GM12878 (cell line): Measurements from ENCODE around the gene MAML2. TPM values are rescaled to one million over a fixed set of nuclear protein-coding genes. Genes with fewer than 3 reads are reported as not detected.

ENCODE experiments used
- ATAC-seq: fragments of 200-7000 bp; cut with Tn5 transposase; 3 replicates; pipeline ENCODE4 v1.9.1; 2020; ENCODE audit warnings: mild to moderate bottlenecking, moderate library complexity
- BruUV-seq: library from RNA; stranded (reverse); fragments of 400-500 nt; replicated peaks from 2 replicates; lab custom pipeline; 2021; lab: Mats Ljungman, UMichigan
- CTCF ChIA-PET: fragments of 300-600 bp; sonication (Branson Sonifier 250); formaldehyde crosslinking; extraction: SDS; loops from one replicate; lab custom pipeline; 2021; ENCODE audit warnings: inconsistent platforms; lab: Yijun Ruan, JAX
- POLR2A ChIA-PET: fragments of 350-600 bp; formaldehyde crosslinking; extraction: SDS; loops from one replicate; lab custom pipeline; 2021; ENCODE audit warnings: inconsistent platforms; lab: Charles Lee
- RAD21 ChIA-PET: fragments of 300-600 bp; sonication (Branson Sonifier 250); formaldehyde crosslinking; loops from one replicate; lab custom pipeline; 2023; ENCODE audit warnings: antibody characterized with exemption; ENCODE audit not compliant: unreplicated experiment; lab: Charles Lee
- SMC1A ChIA-PET: fragments of 300-600 bp; sonication (Branson Sonifier 250); formaldehyde crosslinking; loops from one replicate; lab custom pipeline; 2023; ENCODE audit not compliant: unreplicated experiment, uncharacterized antibody; lab: Charles Lee
- DNase-seq: peaks from one replicate; pipeline ENCODE4 v3.0.0-alpha.2; 2011; ENCODE audit warnings: low read depth, low spot score
- FAIRE-seq: peaks from 3 replicates; lab custom pipeline; 2011; peaks lifted over from hg19 to GRCh38; lab: Jason Lieb, UNC
- H2AFZ ChIP-seq: 2 replicates; pipeline ENCODE4 v1.6.0; 2011; ENCODE audit warnings: low read depth, low read length, control low read depth; ENCODE audit not compliant: control insufficient read depth
- H3K27ac ChIP-seq: 2 replicates; pipeline ENCODE4 v1.5.1; 2011; ENCODE audit warnings: control low read depth; ENCODE audit not compliant: control insufficient read depth, insufficient read depth
- H3K27me3 ChIP-seq, 2 experiments: replicated peaks in 1 of 2; 2 replicates each; pipeline versions ENCODE4 v1.6.0 to v1.6.1; 2011; ENCODE audit warnings: low read length in 1 of 2; ENCODE audit not compliant: control insufficient read depth in 2 of 2, insufficient read depth in 2 of 2
- H3K36me3 ChIP-seq, 2 experiments: 2 replicates each; pipeline ENCODE4 v1.5.1; 2011; ENCODE audit warnings: low read length in 1 of 2; ENCODE audit not compliant: control insufficient read depth in 2 of 2, insufficient read depth in 2 of 2
- H3K4me1 ChIP-seq: 2 replicates; pipeline ENCODE4 v1.6.1; 2011; ENCODE audit warnings: mild to moderate bottlenecking, low read length, moderate library complexity, mixed read lengths; ENCODE audit not compliant: control insufficient read depth, insufficient read depth
- H3K4me2 ChIP-seq: 2 replicates; pipeline ENCODE4 v1.6.0; 2011; ENCODE audit warnings: control low read depth; ENCODE audit not compliant: control insufficient read depth, insufficient read depth
- H3K4me3 ChIP-seq: fragments of 200-600 bp; sonication (generic); 2 replicates; pipeline ENCODE4 v1.5.1; 2016
- H3K79me2 ChIP-seq: 2 replicates; pipeline ENCODE4 v1.6.0; 2011; ENCODE audit warnings: low read length; ENCODE audit not compliant: control insufficient read depth, insufficient read depth
- H3K9ac ChIP-seq: 2 replicates; pipeline ENCODE4 v1.8.0; 2011; ENCODE audit warnings: low read length, control low read depth, mixed read lengths; ENCODE audit not compliant: control insufficient read depth, insufficient read depth
- H3K9me3 ChIP-seq: replicated peaks from 3 replicates; pipeline ENCODE4 v1.5.1; 2011; ENCODE audit warnings: mild to moderate bottlenecking, low read length; ENCODE audit not compliant: control insufficient read depth, insufficient read depth
- H4K20me1 ChIP-seq: 2 replicates; pipeline ENCODE4 v1.6.0; 2011; ENCODE audit not compliant: control insufficient read depth, insufficient read depth
- BCL11A ChIP-seq: IDR thresholded peaks from 2 replicates; pipeline ENCODE4 v1.6.1; 2011; ENCODE audit warnings: low read depth, low read length
- CREM ChIP-seq: IDR thresholded peaks from 2 replicates; pipeline ENCODE4 v1.6.1; 2014; ENCODE audit warnings: antibody characterized with exemption, low read depth
- EGR1 ChIP-seq, 2 experiments: IDR thresholded peaks; 1 replicate in 1 of 2; 2 replicates in 1 of 2; pipeline ENCODE4 v1.6.1; 2011 to 2012; ENCODE audit warnings: low read depth in 2 of 2, low read length in 2 of 2, borderline replicate concordance in 1 of 2, mild to moderate bottlenecking in 1 of 2, moderate library complexity in 1 of 2
- KLF5 ChIP-seq: fragments of 450-650 bp; IDR thresholded peaks from 2 replicates; pipeline ENCODE4 v1.6.1; 2014; ENCODE audit warnings: mild to moderate bottlenecking; ENCODE audit not compliant: partially characterized antibody
- MTA2 ChIP-seq: fragments of 450-650 bp; IDR thresholded peaks from 2 replicates; pipeline ENCODE4 v1.6.1; 2016; ENCODE audit warnings: low read depth, mild to moderate bottlenecking, moderate library complexity
- MYB ChIP-seq: fragments of 150-350 bp; IDR thresholded peaks from 2 replicates; pipeline ENCODE4 v1.6.1; 2014; ENCODE audit warnings: mild to moderate bottlenecking, low read depth, low read length, borderline replicate concordance
- PML ChIP-seq: IDR thresholded peaks from 2 replicates; pipeline ENCODE4 v1.6.1; 2012; ENCODE audit warnings: low read length, inconsistent platforms
- RBBP5 ChIP-seq: fragments of 200-600 bp; sonication (generic); conservative IDR thresholded peaks from 2 replicates; pipeline ENCODE4 v1.6.1; 2016
- RCOR1 ChIP-seq: conservative IDR thresholded peaks from 2 replicates; pipeline ENCODE4 v1.6.1; 2012; ENCODE audit warnings: low read depth, low read length, improper control_type of control experiment
- RELA ChIP-seq: fragments of 450-650 bp; IDR thresholded peaks from 2 replicates; pipeline ENCODE4 v1.8.0; 2014; ENCODE audit warnings: borderline replicate concordance; ENCODE audit not compliant: partially characterized antibody
- SMC3 ChIP-seq: IDR thresholded peaks from 2 replicates; pipeline ENCODE4 v1.6.1; 2011; ENCODE audit warnings: low read length, improper control_type of control experiment, borderline replicate concordance
- SREBF1 ChIP-seq: IDR thresholded peaks from 2 replicates; pipeline ENCODE4 v1.6.1; 2012; ENCODE audit warnings: mild to moderate bottlenecking, low read length
- WGBS: methylation state at CpG from one replicate; pipeline ENCODE4 v1.1.6; 2016; ENCODE audit warnings: low lambda C conversion rate; ENCODE audit not compliant: insufficient replicate concordance, insufficient coverage; ENCODE audit errors: missing lambda C conversion rate; 5-methylcytosine and 5-hydroxymethylcytosine counted together
- in situ Hi-C: fragments of 300-500 bp; cut with MboI; formaldehyde crosslinking; loops from 9 replicates; pipeline ENCODE4 v1.14.3; 2018; ENCODE audit warnings: mixed read lengths
- intact Hi-C: fragments of 100-400 bp; cut with micrococcal nuclease; formaldehyde crosslinking; loops from one replicate; pipeline ENCODE4 v1.14.2; 2022; ENCODE audit not compliant: unreplicated experiment
- polyA plus RNA-seq, 11 experiments: library from polyadenylated mRNA; depleted of rRNA in 4 of 11; unstranded in 6 of 11; stranded (reverse) in 5 of 11; fragments of >200 nt; fragmentation: Nextera tagmentation in 4 of 11; fragmentation: Illumina TruSeq in 1 of 11; extraction: Ambion mirVana in 4 of 11; extraction: Trizol in 1 of 11; gene quantifications; 1 replicate in 1 of 11; 2 replicates in 10 of 11; pipeline versions ENCODE4 v1.2.1 to v1.2.3, GENCODE V29; 2011 to 2016; ENCODE audit warnings: inconsistent platforms in 2 of 11, missing spikeins in 2 of 11, low read depth in 1 of 11
- total RNA-seq, 4 experiments: library from RNA; depleted of rRNA in 3 of 4; stranded (reverse); fragments of >200 nt in 3 of 4; fragmentation: Illumina TruSeq in 1 of 4; extraction: Trizol in 1 of 4; gene quantifications; 2 replicates each; pipeline versions ENCODE4 v1.2.1 to v1.2.3, GENCODE V29; 2013 to 2021
- TF ChIP-seq, protein P1 (sequence below): fragments of 450-650 bp; IDR thresholded peaks from 2 replicates; pipeline ENCODE4 v1.6.1; 2017; ENCODE audit warnings: low read depth, mild to moderate bottlenecking, moderate library complexity
- TF ChIP-seq, protein P2 (sequence below): fragments of 450-650 bp; IDR thresholded peaks from 2 replicates; pipeline ENCODE4 v1.6.1; 2017; ENCODE audit warnings: borderline replicate concordance
- TF ChIP-seq, protein P3 (sequence below): fragments of 450-650 bp; IDR thresholded peaks from 2 replicates; pipeline ENCODE4 v1.6.1; 2018; ENCODE audit warnings: borderline replicate concordance, mild to moderate bottlenecking; ENCODE audit not compliant: partially characterized antibody

Gene MAML2
- total and polyA plus RNA-seq, 10 of the 15 experiments (the other 5 are each of a cell fraction or from before 2014, with no cell fraction given): 2.5 to 15.1 (median 12.0) TPM

- no peak for DNase-seq
- in situ Hi-C loops (no loop called here), intact Hi-C loops (no loop called here)
- ChIA-PET CTCF (interaction anchor here (1.3 to 1.8 kb wide), 2 partner anchors 259 to 309 kb away, joined by 3 to 5 read pairs; no protein-coding TSS in a partner anchor), POLR2A (interaction anchor here (0.6 kb wide), 1 partner anchor 292 kb away, joined by 3 read pairs; no protein-coding TSS in a partner anchor), SMC1A (interaction anchor here (0.7 to 2.3 kb wide), 5 partner anchors 9 to 255 kb away, joined by 3 to 7 read pairs (median 5); no protein-coding TSS in a partner anchor), RAD21 (interaction anchor here (2.1 kb wide), 1 partner anchor 258 kb away, joined by 8 read pairs; the partner anchor contains the start of gene MAML2)
- Histone ChIP-seq H3K4me1 (no peaks in the 10 kb centered on the region), H3K79me2 (peaks cover 1% of the 10 kb centered on the region; the same call in 1 of the 2 replicates), H2AFZ (no peak overlapping the region), H3K9me3 (no peaks in the 10 kb centered on the region), H4K20me1 (no peaks in the 10 kb centered on the region; the same call in 1 of the 2 replicates), H3K9ac (no peak overlapping the region), H3K4me2 (no peak overlapping the region), H3K4me3 (no peak overlapping the region), H3K36me3 (no peaks in the 10 kb centered on the region; a peak in 1 of 4 replicates), H3K27me3 (no peaks in the 10 kb centered on the region)
- no TSS peak for BruUV-seq
- ATAC-seq: no peak
- no peak for FAIRE-seq
- WGBS: 44% methylated on average over 6 of the region's 6 CpGs
- TF ChIP-seq, protein P1, sequence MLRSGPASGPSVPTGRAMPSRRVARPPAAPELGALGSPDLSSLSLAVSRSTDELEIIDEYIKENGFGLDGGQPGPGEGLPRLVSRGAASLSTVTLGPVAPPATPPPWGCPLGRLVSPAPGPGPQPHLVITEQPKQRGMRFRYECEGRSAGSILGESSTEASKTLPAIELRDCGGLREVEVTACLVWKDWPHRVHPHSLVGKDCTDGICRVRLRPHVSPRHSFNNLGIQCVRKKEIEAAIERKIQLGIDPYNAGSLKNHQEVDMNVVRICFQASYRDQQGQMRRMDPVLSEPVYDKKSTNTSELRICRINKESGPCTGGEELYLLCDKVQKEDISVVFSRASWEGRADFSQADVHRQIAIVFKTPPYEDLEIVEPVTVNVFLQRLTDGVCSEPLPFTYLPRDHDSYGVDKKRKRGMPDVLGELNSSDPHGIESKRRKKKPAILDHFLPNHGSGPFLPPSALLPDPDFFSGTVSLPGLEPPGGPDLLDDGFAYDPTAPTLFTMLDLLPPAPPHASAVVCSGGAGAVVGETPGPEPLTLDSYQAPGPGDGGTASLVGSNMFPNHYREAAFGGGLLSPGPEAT: no peak
- no peak for TF ChIP-seq MTA2
- no peak for TF ChIP-seq RELA
- TF ChIP-seq, protein P2, sequence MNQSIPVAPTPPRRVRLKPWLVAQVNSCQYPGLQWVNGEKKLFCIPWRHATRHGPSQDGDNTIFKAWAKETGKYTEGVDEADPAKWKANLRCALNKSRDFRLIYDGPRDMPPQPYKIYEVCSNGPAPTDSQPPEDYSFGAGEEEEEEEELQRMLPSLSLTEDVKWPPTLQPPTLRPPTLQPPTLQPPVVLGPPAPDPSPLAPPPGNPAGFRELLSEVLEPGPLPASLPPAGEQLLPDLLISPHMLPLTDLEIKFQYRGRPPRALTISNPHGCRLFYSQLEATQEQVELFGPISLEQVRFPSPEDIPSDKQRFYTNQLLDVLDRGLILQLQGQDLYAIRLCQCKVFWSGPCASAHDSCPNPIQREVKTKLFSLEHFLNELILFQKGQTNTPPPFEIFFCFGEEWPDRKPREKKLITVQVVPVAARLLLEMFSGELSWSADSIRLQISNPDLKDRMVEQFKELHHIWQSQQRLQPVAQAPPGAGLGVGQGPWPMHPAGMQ: no peak
- no peak for TF ChIP-seq SMC3
- no peak for TF ChIP-seq BCL11A
- no peak for TF ChIP-seq PML
- TF ChIP-seq EGR1 (IDR thresholded peaks at IDR 0.05; ENCODE audit: borderline replicate concordance in 1 of 2, low read depth in 2 of 2, low read length in 2 of 2): no peak
- TF ChIP-seq, protein P3, sequence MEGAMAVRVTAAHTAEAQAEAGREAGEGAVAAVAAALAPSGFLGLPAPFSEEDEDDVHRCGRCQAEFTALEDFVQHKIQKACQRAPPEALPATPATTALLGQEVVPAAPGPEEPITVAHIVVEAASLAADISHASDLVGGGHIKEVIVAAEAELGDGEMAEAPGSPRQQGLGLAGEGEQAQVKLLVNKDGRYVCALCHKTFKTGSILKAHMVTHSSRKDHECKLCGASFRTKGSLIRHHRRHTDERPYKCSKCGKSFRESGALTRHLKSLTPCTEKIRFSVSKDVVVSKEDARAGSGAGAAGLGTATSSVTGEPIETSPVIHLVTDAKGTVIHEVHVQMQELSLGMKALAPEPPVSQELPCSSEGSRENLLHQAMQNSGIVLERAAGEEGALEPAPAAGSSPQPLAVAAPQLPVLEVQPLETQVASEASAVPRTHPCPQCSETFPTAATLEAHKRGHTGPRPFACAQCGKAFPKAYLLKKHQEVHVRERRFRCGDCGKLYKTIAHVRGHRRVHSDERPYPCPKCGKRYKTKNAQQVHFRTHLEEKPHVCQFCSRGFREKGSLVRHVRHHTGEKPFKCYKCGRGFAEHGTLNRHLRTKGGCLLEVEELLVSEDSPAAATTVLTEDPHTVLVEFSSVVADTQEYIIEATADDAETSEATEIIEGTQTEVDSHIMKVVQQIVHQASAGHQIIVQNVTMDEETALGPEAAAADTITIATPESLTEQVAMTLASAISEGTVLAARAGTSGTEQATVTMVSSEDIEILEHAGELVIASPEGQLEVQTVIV: no peak
- TF ChIP-seq MYB: no peak
- TF ChIP-seq KLF5: no peak
- no peak for TF ChIP-seq RCOR1
- TF ChIP-seq SREBF1: no peak
- TF ChIP-seq CREM: no peak
- TF ChIP-seq RBBP5: no peak
- TF ChIP-seq, all 136 proteins: peak for 0
- no peak overlapping the region for H3K27ac ChIP-seq
Observed at GRCh38 chr11:96084610-96085318, 258.2 kb downstream of the MAML2 start.
